IMR-90 (cell line): Measurements from ENCODE around the gene CEP76.

Source experiments
- CTCF ChIP-seq: conservative IDR thresholded peaks from 2 replicates; pipeline ENCODE4 v1.5.1; 2012; ENCODE audit warnings: mild to moderate bottlenecking, low read depth, low read length, improper control_type of control experiment
- MAZ ChIP-seq: IDR thresholded peaks from 2 replicates; pipeline ENCODE4 v1.6.1; 2012; ENCODE audit warnings: low read depth, mild to moderate bottlenecking, low read length, improper control_type of control experiment, moderate library complexity, borderline replicate concordance
- MXI1 ChIP-seq: IDR thresholded peaks from 2 replicates; pipeline ENCODE4 v1.6.1; 2012; ENCODE audit warnings: low read depth, mild to moderate bottlenecking, low read length, moderate library complexity, borderline replicate concordance
- POLR2A ChIP-seq: IDR thresholded peaks from 2 replicates; pipeline ENCODE4 v1.6.1; 2012; ENCODE audit warnings: mild to moderate bottlenecking, low read depth, low read length
- RAD21 ChIP-seq: IDR thresholded peaks from 2 replicates; pipeline ENCODE4 v1.6.1; 2012; ENCODE audit warnings: low read length, improper control_type of control experiment
- RCOR1 ChIP-seq: IDR thresholded peaks from 2 replicates; pipeline ENCODE4 v1.6.1; 2012; ENCODE audit warnings: mild to moderate bottlenecking, low read length, improper control_type of control experiment; ENCODE audit not compliant: insufficient replicate concordance
- RFX5 ChIP-seq: IDR thresholded peaks from 2 replicates; pipeline ENCODE4 v1.8.0; 2012; ENCODE audit warnings: low read depth, mild to moderate bottlenecking, low read length, moderate library complexity
- SMC3 ChIP-seq: fragments of 150-350 bp; IDR thresholded peaks from 2 replicates; pipeline ENCODE4 v1.6.1; 2016; ENCODE audit warnings: low read depth, mild to moderate bottlenecking, antibody characterized with exemption, low read length, moderate library complexity

GRCh38 chr18:12630136-12630535 is 72.4 kb downstream of the CEP76 start:
- TF ChIP-seq POLR2A: no peak
- TF ChIP-seq CTCF: no peak
- no peak for TF ChIP-seq SMC3
- TF ChIP-seq RFX5: no peak
- no peak for TF ChIP-seq RCOR1
- no peak for TF ChIP-seq RAD21
- TF ChIP-seq MAZ: no peak
- TF ChIP-seq MXI1: no peak
